Measurements from ENCODE around the gene LDLRAD4. TPM values are rescaled to one million over a fixed set of nuclear protein-coding genes. Genes with fewer than 3 reads are reported as not detected.

The LDLRAD4 gene
- total RNA-seq, 1 experiment from 2014 or later: not detected

GRCh38 chr18:13463526-13464210 lies 245.1 kb downstream of the LDLRAD4 start:
- H3K4me1 ChIP-seq (ENCODE audit: insufficient read depth, low read length): no peaks in the 10 kb centered on the region
- DNase-seq (no peak), ATAC-seq (no peak)
- BruUV-seq (replicated peaks): no TSS peak
- H4K20me1 ChIP-seq (ENCODE audit: low read length): no peaks in the 10 kb centered on the region
- no peaks in the 10 kb centered on the region for H3F3A ChIP-seq (ENCODE audit: low read length, unreplicated experiment)
- H3K9me3 ChIP-seq (ENCODE audit: low read length): no peaks in the 10 kb centered on the region
- ChIA-PET POLR2A (ENCODE audit: unreplicated experiment) (no interaction called here), CTCF (no interaction called here)
- no peak overlapping the region for H3K4me3 ChIP-seq (ENCODE audit: low read length)
- TF ChIP-seq CTCF (conservative IDR thresholded peaks at IDR 0.05; ENCODE audit: low read depth, low read length) (no peak), EZH2phosphoT487 (IDR thresholded peaks at IDR 0.05; ENCODE audit: borderline replicate concordance, low read length) (no peak), EZH2 (IDR thresholded peaks at IDR 0.05; ENCODE audit: low read length, unreplicated experiment) (no peak)
- H3K4me2 ChIP-seq (ENCODE audit: low read length): no peak overlapping the region
- intact Hi-C loops (cut with micrococcal nuclease): no loop called here
- H3K9ac ChIP-seq (ENCODE audit: low read length): no peak overlapping the region
- H3K27me3 ChIP-seq (ENCODE audit: low read length): peaks cover 71% of the 10 kb centered on the region
- H3K9me2 ChIP-seq (replicated peaks; ENCODE audit: low read length): no peaks in the 10 kb centered on the region
- H3K27ac ChIP-seq (ENCODE audit: low read length): no peak overlapping the region
- H3K79me2 ChIP-seq (ENCODE audit: low read length): no peaks in the 10 kb centered on the region
- H3K36me3 ChIP-seq (ENCODE audit: low read depth, low read length): no peaks in the 10 kb centered on the region
- no peak overlapping the region for H2AFZ ChIP-seq (ENCODE audit: low read length)

- DNase-seq (no peak), ATAC-seq (no peak)
- no peaks in the 10 kb centered on the region for H3K79me2 ChIP-seq (ENCODE audit: low read length)
- H3K9me2 ChIP-seq (replicated peaks; ENCODE audit: low read length): no peaks in the 10 kb centered on the region
- no peaks in the 10 kb centered on the region for H4K20me1 ChIP-seq (ENCODE audit: low read length)
- TF ChIP-seq CTCF (conservative IDR thresholded peaks at IDR 0.05; ENCODE audit: low read depth, low read length): no peak
- no peak for TF ChIP-seq EZH2phosphoT487 (IDR thresholded peaks at IDR 0.05; ENCODE audit: borderline replicate concordance, low read length)
- TF ChIP-seq EZH2 (IDR thresholded peaks at IDR 0.05; ENCODE audit: low read length, unreplicated experiment): no peak
- H3K4me3 ChIP-seq (ENCODE audit: low read length): no peak overlapping the region
- no peak overlapping the region for H3K4me2 ChIP-seq (ENCODE audit: low read length)
- BruUV-seq (replicated peaks): no TSS peak
- ChIA-PET POLR2A (ENCODE audit: unreplicated experiment) (no interaction called here), CTCF (no interaction called here)
- no peaks in the 10 kb centered on the region for H3K9me3 ChIP-seq (ENCODE audit: low read length)
- peaks cover 67% of the 10 kb centered on the region for H3K27me3 ChIP-seq (ENCODE audit: low read length)
- H3K36me3 ChIP-seq (ENCODE audit: low read depth, low read length): no peaks in the 10 kb centered on the region
- no peak overlapping the region for H2AFZ ChIP-seq (ENCODE audit: low read length)
- no peak overlapping the region for H3K9ac ChIP-seq (ENCODE audit: low read length)
- no peak overlapping the region for H3K27ac ChIP-seq (ENCODE audit: low read length)
- no peaks in the 10 kb centered on the region for H3K4me1 ChIP-seq (ENCODE audit: insufficient read depth, low read length)
- H3F3A ChIP-seq (ENCODE audit: low read length, unreplicated experiment): no peaks in the 10 kb centered on the region
- intact Hi-C loops (cut with micrococcal nuclease): no loop called here
Observed at GRCh38 chr18:13464432-13465123, 246.0 kb downstream of the LDLRAD4 start.

GRCh38 chr18:13465124-13465446 lies 246.5 kb downstream of the LDLRAD4 start:
- no peaks in the 10 kb centered on the region for H3K4me1 ChIP-seq (ENCODE audit: insufficient read depth, low read length)
- no peaks in the 10 kb centered on the region for H3K9me2 ChIP-seq (replicated peaks; ENCODE audit: low read length)
- H3F3A ChIP-seq (ENCODE audit: low read length, unreplicated experiment): no peaks in the 10 kb centered on the region
- BruUV-seq (replicated peaks): no TSS peak
- H3K9ac ChIP-seq (ENCODE audit: low read length): no peak overlapping the region
- ATAC-seq (no peak), DNase-seq (no peak)
- H3K79me2 ChIP-seq (ENCODE audit: low read length): no peaks in the 10 kb centered on the region
- H3K9me3 ChIP-seq (ENCODE audit: low read length): no peaks in the 10 kb centered on the region
- H2AFZ ChIP-seq (ENCODE audit: low read length): no peak overlapping the region
- POLR2A ChIA-PET (ENCODE audit: unreplicated experiment): no interaction called here
- H3K4me3 ChIP-seq (ENCODE audit: low read length): no peak overlapping the region
- H3K4me2 ChIP-seq (ENCODE audit: low read length): no peak overlapping the region
- intact Hi-C loops (cut with micrococcal nuclease): no loop called here
- CTCF ChIA-PET: no interaction called here
- H4K20me1 ChIP-seq (ENCODE audit: low read length): no peaks in the 10 kb centered on the region
- H3K27ac ChIP-seq (ENCODE audit: low read length): no peak overlapping the region
- TF ChIP-seq EZH2 (IDR thresholded peaks at IDR 0.05; ENCODE audit: low read length, unreplicated experiment): no peak
- TF ChIP-seq CTCF (conservative IDR thresholded peaks at IDR 0.05; ENCODE audit: low read depth, low read length): no peak
- no peak for TF ChIP-seq EZH2phosphoT487 (IDR thresholded peaks at IDR 0.05; ENCODE audit: borderline replicate concordance, low read length)
- H3K36me3 ChIP-seq (ENCODE audit: low read depth, low read length): no peaks in the 10 kb centered on the region
- peaks cover 62% of the 10 kb centered on the region for H3K27me3 ChIP-seq (ENCODE audit: low read length)
